ENCODE data around the gene GRIN2A. TPM values are rescaled to one million over a fixed set of nuclear protein-coding genes. Genes with fewer than 3 reads are reported as not detected.

Gene GRIN2A
- total and polyA plus RNA-seq, 8 donors, result 0.03 to 0.96 (median 0.26) TPM

DNA sequence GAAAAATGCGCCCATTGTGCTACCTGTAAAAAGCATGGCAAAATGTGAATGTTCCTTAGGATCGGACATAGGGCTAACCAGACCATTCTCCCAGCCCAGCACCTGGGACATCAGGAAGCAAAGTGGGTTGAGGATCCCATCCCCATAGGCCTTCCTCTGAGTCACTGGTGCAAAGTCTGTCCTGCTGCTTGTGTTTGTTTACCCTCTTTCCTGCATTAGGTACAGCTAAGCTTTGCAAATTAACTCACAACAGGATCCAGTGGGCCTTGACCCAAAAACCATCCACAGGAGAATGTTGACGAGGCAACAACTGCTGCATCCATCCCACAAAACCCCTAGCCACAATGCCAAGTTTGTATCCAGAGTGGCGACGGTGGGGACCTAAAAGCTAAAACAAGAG, 106.2 kb downstream of the GRIN2A start:
- TF ChIP-seq CTCF (IDR thresholded peaks at IDR 0.05), result no peak
- Histone ChIP-seq H3K9me3 (no peaks in the 10 kb centered on the region), H3K36me3 (no peaks in the 10 kb centered on the region), H3K4me3 (no peak overlapping the region), H3K27me3 (no peaks in the 10 kb centered on the region), H3K4me1 (peaks cover 5 to 6% of the 10 kb centered on the region in 2 donors), H3K27ac (no peak overlapping the region)
- DNase-seq (no peak), ATAC-seq (no peak)
- intact Hi-C loops (cut with DNase I), result no loop called here

- H3K27ac ChIP-seq, result no peak overlapping the region
- ATAC-seq, result no peak
- DNase-seq, result no peak
- no peak for TF ChIP-seq CTCF (IDR thresholded peaks at IDR 0.05)
- no peaks in the 10 kb centered on the region for H3K4me1 ChIP-seq
- no peaks in the 10 kb centered on the region for H3K9me3 ChIP-seq
- intact Hi-C loops (cut with DNase I), result no loop called here
- H3K36me3 ChIP-seq, result no peaks in the 10 kb centered on the region
- no peak overlapping the region for H3K4me3 ChIP-seq
- H3K27me3 ChIP-seq, result no peaks in the 10 kb centered on the region
Measured at GRCh38 chr16:10070591-10070990, 111.6 kb downstream of the GRIN2A start.

DNA sequence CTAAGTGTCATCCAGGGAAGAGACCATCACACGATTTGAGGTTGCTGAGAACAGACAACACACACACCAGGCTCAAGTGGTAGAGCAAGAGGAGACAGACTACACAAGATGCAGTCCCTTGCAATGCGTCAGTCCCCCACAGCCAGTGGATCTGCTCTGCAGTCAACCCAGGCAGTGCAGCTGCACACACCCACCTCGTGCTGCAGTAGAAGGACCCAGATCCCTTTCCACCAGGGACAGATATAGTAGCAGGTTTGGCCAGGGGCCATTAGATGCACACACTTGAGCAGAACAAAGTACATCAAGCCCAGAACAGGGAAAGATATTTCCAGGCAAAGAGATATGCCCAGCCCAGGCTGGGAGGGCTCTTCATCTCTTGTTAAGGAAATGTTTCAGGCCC, 112.9 kb downstream of the GRIN2A start:
- no peaks in the 10 kb centered on the region for H3K9me3 ChIP-seq
- intact Hi-C loops (cut with DNase I), result no loop called here
- ATAC-seq (no peak), DNase-seq (no peak)
- H3K27me3 ChIP-seq, result no peaks in the 10 kb centered on the region
- no peak overlapping the region for H3K4me3 ChIP-seq
- H3K27ac ChIP-seq, result no peak overlapping the region
- no peaks in the 10 kb centered on the region for H3K4me1 ChIP-seq
- TF ChIP-seq CTCF (IDR thresholded peaks at IDR 0.05), result no peak
- no peaks in the 10 kb centered on the region for H3K36me3 ChIP-seq

- no peak overlapping the region for H3K27ac ChIP-seq
- ATAC-seq, result no peak
- no peak for TF ChIP-seq CTCF (IDR thresholded peaks at IDR 0.05)
- no peaks in the 10 kb centered on the region for H3K9me3 ChIP-seq
- intact Hi-C loops (cut with DNase I), result no loop called here
- no peak overlapping the region for H3K4me3 ChIP-seq
- H3K4me1 ChIP-seq, result no peaks in the 10 kb centered on the region
- H3K27me3 ChIP-seq, result no peaks in the 10 kb centered on the region
- DNase-seq, result no peak
- no peaks in the 10 kb centered on the region for H3K36me3 ChIP-seq
Measured at GRCh38 chr16:10067835-10068234, 114.4 kb downstream of the GRIN2A start.

DNA sequence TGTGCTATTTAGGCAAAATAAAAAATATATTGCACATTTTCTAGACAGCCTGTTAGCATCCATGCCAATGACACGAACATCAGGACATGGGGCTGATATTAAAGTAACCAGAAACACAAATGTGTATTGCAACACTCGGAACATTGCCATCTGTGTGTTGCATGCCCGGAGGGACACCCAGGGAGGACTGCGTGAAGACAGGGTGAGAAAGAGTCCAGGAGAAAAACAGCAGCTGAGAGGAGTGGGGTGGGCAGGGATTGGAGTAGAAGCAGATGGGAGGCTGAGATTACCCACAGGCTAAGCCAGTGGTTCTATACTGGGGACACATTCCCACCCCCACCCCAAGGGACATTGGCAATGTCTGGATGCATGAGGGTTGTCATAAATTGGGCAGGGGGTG, 114.8 kb downstream of the GRIN2A start:
- no peak for TF ChIP-seq CTCF (IDR thresholded peaks at IDR 0.05)

More for the DNA sequence above, 114.8 kb downstream of the GRIN2A start:
- Histone ChIP-seq H3K27me3 (no peaks in the 10 kb centered on the region), H3K9me3 (no peaks in the 10 kb centered on the region), H3K4me3 (no peak overlapping the region), H3K4me1 (no peaks in the 10 kb centered on the region), H3K27ac (no peak overlapping the region), H3K36me3 (no peaks in the 10 kb centered on the region)
- no peak for DNase-seq
- no peak for ATAC-seq
- intact Hi-C loops (cut with DNase I), result no loop called here

Measured in left lung (tissue), 10 donors.